ENCODE results near the gene OR2Z1. TPM values are rescaled to one million over a fixed set of nuclear protein-coding genes. Genes with fewer than 3 reads are reported as not detected.
"Not testable (repeated sequence)": the region's sequence is repeated elsewhere in the genome, so short reads cannot be mapped to it uniquely, and the experiment has no call there.

OR2Z1 gene
- total RNA-seq, 4 donors from 2014 or later, result not detected

- Histone ChIP-seq H3K9me3 (no peaks in the 10 kb centered on the region), H3K4me3 (no peak overlapping the region), H3K27ac (no peak overlapping the region), H3K4me1 (no peaks in the 10 kb centered on the region), H3K36me3 (no peaks in the 10 kb centered on the region), H3K27me3 (no peaks in the 10 kb centered on the region)
- no peak for TF ChIP-seq POLR2A (IDR thresholded peaks at IDR 0.05)
- TF ChIP-seq CTCF (IDR thresholded peaks at IDR 0.05), result no peak
- intact Hi-C loops (cut with DNase I; ENCODE audit: low total_unique reads), result no loop called here
- DNase-seq, result no peak
Observed at GRCh38 chr19:8731428-8732169, 10.2 kb downstream of the OR2Z1 start.

- no peaks in the 10 kb centered on the region for H3K4me1 ChIP-seq
- H3K27me3 ChIP-seq, result no peaks in the 10 kb centered on the region
- H3K9me3 ChIP-seq, result no peaks in the 10 kb centered on the region
- no peaks in the 10 kb centered on the region for H3K36me3 ChIP-seq
- TF ChIP-seq CTCF (IDR thresholded peaks at IDR 0.05) (no peak), POLR2A (IDR thresholded peaks at IDR 0.05) (no peak)
- no peak overlapping the region for H3K27ac ChIP-seq
- intact Hi-C loops (cut with DNase I; ENCODE audit: low total_unique reads), result no loop called here
- no peak overlapping the region for H3K4me3 ChIP-seq
- DNase-seq, result no peak
Observed at GRCh38 chr19:8738377-8738776, 16.9 kb downstream of the OR2Z1 start.

GRCh38 chr19:8739291-8740065 lies 18.0 kb downstream of the OR2Z1 start:
- H3K9me3 ChIP-seq; H3K27me3 ChIP-seq; DNase-seq; H3K4me1 ChIP-seq; H3K27ac ChIP-seq; intact Hi-C loops (cut with DNase I; ENCODE audit: low total_unique reads); H3K36me3 ChIP-seq; H3K4me3 ChIP-seq: not testable (repeated sequence)

- H3K9me3 ChIP-seq; H3K4me3 ChIP-seq; H3K4me1 ChIP-seq; H3K27ac ChIP-seq; H3K27me3 ChIP-seq; intact Hi-C loops (cut with DNase I; ENCODE audit: low total_unique reads); H3K36me3 ChIP-seq; DNase-seq: not testable (repeated sequence)
Observed at GRCh38 chr19:8767257-8767656, 45.8 kb downstream of the OR2Z1 start.

- H3K9me3 ChIP-seq; H3K4me1 ChIP-seq; H3K27ac ChIP-seq; H3K36me3 ChIP-seq; H3K4me3 ChIP-seq; intact Hi-C loops (cut with DNase I; ENCODE audit: low total_unique reads); H3K27me3 ChIP-seq; DNase-seq: not testable (repeated sequence)
Observed at GRCh38 chr19:8769265-8769664, 47.8 kb downstream of the OR2Z1 start.

- H3K4me1 ChIP-seq; H3K27ac ChIP-seq; DNase-seq; H3K4me3 ChIP-seq; H3K9me3 ChIP-seq; H3K27me3 ChIP-seq; H3K36me3 ChIP-seq; intact Hi-C loops (cut with DNase I; ENCODE audit: low total_unique reads): not testable (repeated sequence)
Observed at GRCh38 chr19:8773587-8773986, 52.2 kb downstream of the OR2Z1 start.

Small RNA genes within 50 kb of the gene (small RNA-seq; reads per million reads assigned to genes)
- not detected for gene AC012616.1

Other genes with a start within 250 kb of the OR2Z1 start
- gene PRAM1, start 219.0 kb upstream of the OR2Z1 start, total RNA-seq, result 1 to 10 TPM in 1 of 4 donors, under 1 TPM in 1, not detected in 2; 0.97 to 3.0 TPM
- gene ZNF414, start 207.5 kb upstream of the OR2Z1 start, total RNA-seq, result 100 to 1,000 TPM in 1 of 4 donors, 10 to 100 TPM in 3; 11.6 to 275 (median 24.4) TPM
- gene MYO1F, start 144.2 kb upstream of the OR2Z1 start, total RNA-seq, result 10 to 100 TPM in 1 of 4 donors, 1 to 10 TPM in 3; 4.1 to 45.9 (median 7.5) TPM
- 10 to 100 TPM; 13.2 to 70.4 (median 52.7) TPM for gene ADAMTS10, start 110.9 kb upstream of the OR2Z1 start, total RNA-seq
- gene NFILZ, start 91.0 kb upstream of the OR2Z1 start, total RNA-seq, result not detected
- gene ACTL9, start 22.8 kb upstream of the OR2Z1 start, total RNA-seq, result not detected
- gene ZNF558, start 110.7 kb downstream of the OR2Z1 start, total RNA-seq, result 100 to 1,000 TPM in 1 of 4 donors, 10 to 100 TPM in 2, 1 to 10 TPM in 1; 8.2 to 117 (median 50.0) TPM
- gene MBD3L1, start 110.7 kb downstream of the OR2Z1 start, total RNA-seq, result not detected

Measured in uterus (tissue), 4 donors.